Embryonic facial prominence (tissue), 1 donor: Measurements from ENCODE around the gene RASA3.
"Not testable (repeated sequence)": the region's sequence is repeated elsewhere in the genome, so short reads cannot be mapped to it uniquely, and the experiment has no call there.

Experiments used
- DNase-seq: peaks from one replicate; pipeline ENCODE4 v3.0.0-alpha.2; 2016; ENCODE audit errors: extremely low spot score

RASA3 gene

GRCh38 chr13:114114006-114114640, 18.3 kb downstream of the RASA3 start:
- no peak for DNase-seq

- DNase-seq = not testable (repeated sequence)
These were observed 19.0 kb downstream of the RASA3 start for GRCh38 chr13:114113395-114113794.

GRCh38 chr13:114112826-114113322, 19.5 kb downstream of the RASA3 start:
- DNase-seq = no peak

- DNase-seq = no peak
These were observed 20.1 kb downstream of the RASA3 start for GRCh38 chr13:114112231-114112825.

- DNase-seq = no peak
These were observed 20.8 kb downstream of the RASA3 start for GRCh38 chr13:114111577-114111976.

GRCh38 chr13:114110830-114111189, 21.6 kb downstream of the RASA3 start:
- DNase-seq = not testable (repeated sequence)

- no peak for DNase-seq
These were observed 22.2 kb downstream of the RASA3 start for GRCh38 chr13:114110091-114110829.

- no peak for DNase-seq
These were observed 22.8 kb downstream of the RASA3 start for GRCh38 chr13:114109641-114110041.

GRCh38 chr13:114108894-114109293, 23.5 kb downstream of the RASA3 start:
- no peak for DNase-seq

- no peak for DNase-seq
These were observed 24.2 kb downstream of the RASA3 start for GRCh38 chr13:114108141-114108761.

- no peak for DNase-seq
These were observed 24.7 kb downstream of the RASA3 start for GRCh38 chr13:114107686-114108081.

- no peak for DNase-seq
These were observed 25.3 kb downstream of the RASA3 start for GRCh38 chr13:114106991-114107685.

GRCh38 chr13:114106526-114106925, 25.9 kb downstream of the RASA3 start:
- no peak for DNase-seq

GRCh38 chr13:114105521-114106225, 26.8 kb downstream of the RASA3 start:
- no peak for DNase-seq

- no peak for DNase-seq
These were observed 27.5 kb downstream of the RASA3 start for GRCh38 chr13:114104655-114105520.

- DNase-seq = no peak
These were observed 28.4 kb downstream of the RASA3 start for GRCh38 chr13:114103801-114104654.

- DNase-seq = not testable (repeated sequence)
These were observed 29.2 kb downstream of the RASA3 start for GRCh38 chr13:114103289-114103621.

- DNase-seq = no peak
These were observed 29.7 kb downstream of the RASA3 start for GRCh38 chr13:114102521-114103288.

- DNase-seq = no peak
These were observed 30.3 kb downstream of the RASA3 start for GRCh38 chr13:114102131-114102520.
